GM21529 (cell line): Measurements from ENCODE around the gene TRIO.

ENCODE experiments used
- ATAC-seq: cut with Tn5 transposase; IDR thresholded peaks from one replicate; pipeline ENCODE4 v1.9.1; 2021; ENCODE audit not compliant: unreplicated experiment

TRIO gene

DNA sequence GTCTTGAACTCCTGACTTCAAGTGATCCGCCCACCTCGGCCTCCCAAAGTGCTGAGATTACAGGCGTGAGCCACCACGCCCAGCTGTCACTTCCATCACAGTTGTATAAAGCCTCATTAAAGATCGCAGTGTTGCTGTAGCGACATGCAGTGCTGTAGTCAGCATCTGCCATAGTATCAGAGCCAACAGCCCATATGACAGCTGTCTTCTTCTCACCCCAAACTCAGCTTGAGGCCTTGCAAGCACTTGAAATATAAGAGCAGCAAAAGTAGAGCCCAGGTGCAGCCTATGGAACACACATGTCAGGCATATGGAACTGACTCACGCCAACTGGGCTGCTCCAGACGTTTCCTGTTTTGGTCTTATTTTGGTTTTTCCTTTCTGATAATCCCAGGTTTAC is 167.8 kb downstream of the TRIO start:
- no peak for ATAC-seq

DNA sequence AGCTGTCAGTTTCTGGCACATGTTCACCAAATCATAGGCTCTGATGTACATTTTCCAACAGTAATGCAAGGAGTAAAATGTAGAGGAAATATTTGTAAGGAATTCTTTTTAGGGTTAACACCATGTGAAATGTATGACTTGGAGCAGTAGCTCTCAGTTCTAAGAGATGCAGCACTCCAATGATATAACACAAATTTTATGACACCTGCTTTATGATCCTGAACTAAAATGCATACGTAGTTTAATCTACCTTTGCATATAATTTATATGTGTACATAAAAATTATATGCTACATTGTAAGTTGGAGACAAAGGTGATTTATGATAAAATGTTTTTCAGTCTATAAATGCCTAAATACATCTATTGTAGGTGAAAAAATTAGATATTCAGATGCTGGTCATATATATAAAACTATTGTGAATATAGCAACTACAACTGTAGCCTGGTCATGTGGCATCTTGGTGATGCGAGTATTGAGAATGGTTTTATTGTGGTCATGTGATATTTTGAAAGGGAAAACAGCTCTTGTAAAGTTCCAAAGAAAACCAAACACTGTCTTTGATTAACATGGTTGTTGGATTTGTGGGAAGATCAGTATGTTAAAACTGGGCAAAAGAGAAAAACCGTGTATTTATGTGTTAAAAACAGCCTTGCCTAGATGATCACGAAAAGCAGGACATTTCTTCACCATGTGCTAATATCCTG is 171.0 kb downstream of the TRIO start:
- ATAC-seq = no peak

DNA sequence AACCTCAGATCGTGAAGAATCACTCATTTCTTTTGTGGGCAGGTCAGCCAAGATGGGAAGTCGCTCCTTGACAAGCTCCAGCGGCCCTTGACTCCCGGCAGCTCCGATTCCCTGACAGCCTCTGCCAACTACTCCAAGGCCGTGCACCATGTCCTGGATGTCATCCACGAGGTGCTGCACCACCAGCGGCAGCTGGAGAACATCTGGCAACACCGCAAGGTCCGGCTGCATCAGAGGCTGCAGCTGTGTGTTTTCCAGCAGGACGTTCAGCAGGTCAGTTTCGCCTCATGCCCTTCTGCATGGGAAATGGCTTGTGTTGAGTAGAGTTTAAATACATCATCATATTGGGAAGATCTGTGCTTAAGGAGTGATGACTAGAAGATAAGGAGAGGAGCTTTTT is 173.3 kb downstream of the TRIO start:
- ATAC-seq = no peak

- no peak for ATAC-seq
Observed at GRCh38 chr5:14319102-14319501, 176.0 kb downstream of the TRIO start.

DNA sequence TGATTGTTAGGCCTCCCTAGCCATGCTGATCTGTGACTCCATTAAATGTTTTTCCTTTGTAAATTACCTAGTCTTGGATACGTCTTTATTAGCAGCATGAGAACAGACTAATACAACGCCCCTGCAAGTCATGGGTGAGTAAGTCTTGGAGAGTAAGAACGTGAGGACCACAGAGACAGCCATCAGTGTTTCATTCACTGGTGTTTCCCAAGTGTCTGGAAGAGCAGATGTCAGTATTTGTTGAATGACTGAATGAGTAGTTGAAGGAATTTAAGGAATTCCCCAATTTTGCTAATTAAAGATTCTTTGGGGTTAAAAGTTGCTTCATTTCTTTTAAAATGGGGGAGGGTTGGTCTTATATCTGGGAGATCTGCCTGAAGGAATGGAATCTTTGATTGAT is 178.8 kb downstream of the TRIO start:
- ATAC-seq = no peak

GRCh38 chr5:14322437-14323187 is 179.5 kb downstream of the TRIO start:
- no peak for ATAC-seq

- ATAC-seq = no peak
Observed at GRCh38 chr5:14323466-14323865, 180.3 kb downstream of the TRIO start.

- no peak for ATAC-seq
Observed at GRCh38 chr5:14325369-14325768, 182.2 kb downstream of the TRIO start.

GRCh38 chr5:14326035-14326903 is 183.1 kb downstream of the TRIO start:
- no peak for ATAC-seq

- no peak for ATAC-seq
Observed at GRCh38 chr5:14327624-14328023, 184.5 kb downstream of the TRIO start.

GRCh38 chr5:14328144-14328543 is 185.0 kb downstream of the TRIO start:
- ATAC-seq = no peak

DNA sequence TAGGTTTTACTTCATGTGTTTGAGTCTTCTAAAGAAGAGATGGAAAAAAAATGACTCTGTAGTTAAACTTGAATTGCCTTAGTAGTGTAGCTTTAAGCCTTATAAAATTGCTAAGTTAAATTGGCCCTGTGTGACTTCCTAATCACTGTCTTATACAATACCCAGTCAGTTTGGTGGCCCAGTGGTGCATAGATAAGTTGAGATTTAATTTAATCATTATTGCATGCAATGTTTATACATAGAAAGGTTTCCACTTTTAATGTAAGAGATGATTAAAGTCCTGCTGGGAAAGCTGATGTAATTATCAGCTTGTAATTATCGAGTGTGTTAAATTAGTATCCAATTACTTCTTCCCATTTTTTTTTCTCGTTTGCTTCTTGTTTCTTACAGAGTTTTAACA is 187.1 kb downstream of the TRIO start:
- ATAC-seq = no peak

DNA sequence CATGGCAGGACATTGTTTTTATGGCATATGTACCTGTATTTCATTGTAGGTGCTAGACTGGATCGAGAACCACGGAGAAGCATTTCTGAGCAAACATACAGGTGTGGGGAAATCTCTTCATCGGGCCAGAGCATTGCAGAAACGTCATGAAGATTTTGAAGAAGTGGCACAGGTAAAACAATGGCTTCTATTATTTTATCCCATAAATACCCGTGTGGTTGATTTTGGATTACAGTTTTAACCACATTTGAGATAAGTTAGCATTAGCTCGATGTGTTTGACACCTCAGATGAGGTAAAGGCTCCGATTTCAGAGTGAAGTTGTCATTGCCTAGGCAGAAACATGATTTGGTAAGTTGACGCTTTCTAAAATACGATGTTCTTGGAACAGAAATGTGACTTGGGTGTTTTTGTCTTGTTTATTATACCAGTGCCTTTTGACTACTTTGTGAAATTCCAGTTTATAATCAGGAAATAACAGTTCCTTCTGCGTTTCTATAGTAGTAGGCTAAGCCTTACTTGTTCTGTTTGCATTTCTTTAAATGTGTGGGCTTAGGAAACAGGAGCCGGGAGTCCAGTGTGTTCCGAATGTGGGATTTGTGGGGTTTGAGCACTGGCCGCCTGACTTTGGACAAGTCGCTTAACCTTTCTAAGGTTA is 187.7 kb downstream of the TRIO start:
- no peak for ATAC-seq

DNA sequence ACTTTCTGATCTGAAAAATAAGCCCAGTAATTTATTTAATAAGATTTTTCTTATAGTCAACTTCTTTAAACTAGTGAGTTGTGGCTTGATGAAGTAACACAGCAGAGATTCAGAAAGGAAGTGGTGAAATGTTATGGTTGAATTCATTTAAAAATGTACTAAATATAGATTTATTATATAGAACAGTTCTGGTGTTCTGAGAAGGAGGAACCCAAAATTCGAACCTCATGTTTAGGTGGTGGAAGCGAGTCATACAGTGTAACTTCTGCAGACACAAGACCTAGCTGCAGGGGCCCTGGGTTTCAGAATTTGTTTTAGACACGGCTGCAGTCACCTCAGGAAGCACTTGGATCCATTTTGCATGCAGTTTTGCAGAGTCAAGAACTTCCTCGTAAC is 188.2 kb downstream of the TRIO start:
- peak; percentile 84 for ATAC-seq

- ATAC-seq = no peak
Observed at GRCh38 chr5:14332038-14332631, 189.0 kb downstream of the TRIO start.

DNA sequence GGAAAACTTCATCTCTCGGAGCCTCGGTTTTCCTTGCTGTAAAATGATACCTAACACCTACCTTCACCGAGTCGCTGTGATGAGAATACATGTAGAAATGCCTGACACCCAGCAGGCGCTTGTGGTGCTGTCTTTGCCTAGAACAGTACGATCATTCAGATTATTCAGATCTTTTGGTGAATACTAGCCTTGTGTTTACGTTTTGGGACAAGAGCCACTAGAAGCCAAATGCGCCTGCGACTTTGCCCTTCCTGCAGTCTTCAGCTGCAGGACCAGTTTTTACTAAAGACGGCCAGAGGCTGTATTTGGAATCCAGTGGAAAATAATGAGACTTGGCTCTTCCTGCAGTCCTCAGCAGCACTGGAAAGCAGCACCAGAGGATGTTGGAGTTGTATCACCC is 189.6 kb downstream of the TRIO start:
- no peak for ATAC-seq

- no peak for ATAC-seq
Observed at GRCh38 chr5:14337593-14337992, 194.5 kb downstream of the TRIO start.

DNA sequence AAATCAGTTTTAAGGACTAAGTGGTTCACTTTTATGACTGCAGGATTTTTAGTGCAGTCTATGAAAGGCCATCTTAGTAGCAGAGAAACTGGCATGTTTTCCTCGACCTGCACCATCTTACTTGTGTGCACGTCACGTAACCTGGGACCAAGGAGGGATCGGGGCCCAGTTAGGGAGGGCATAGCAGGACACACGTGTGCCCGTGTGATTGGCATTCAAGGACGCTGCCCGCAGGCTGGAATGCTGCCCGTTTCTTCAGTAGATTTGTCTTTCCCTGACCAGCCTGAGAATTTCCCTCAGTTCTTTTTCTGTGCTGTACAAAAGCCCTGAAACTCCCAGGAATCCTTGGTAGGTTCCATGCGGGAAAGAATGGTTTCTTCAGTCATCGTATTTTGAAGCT is 196.3 kb downstream of the TRIO start:
- ATAC-seq = no peak

GRCh38 chr5:14341571-14342230 is 198.6 kb downstream of the TRIO start:
- no peak for ATAC-seq

DNA sequence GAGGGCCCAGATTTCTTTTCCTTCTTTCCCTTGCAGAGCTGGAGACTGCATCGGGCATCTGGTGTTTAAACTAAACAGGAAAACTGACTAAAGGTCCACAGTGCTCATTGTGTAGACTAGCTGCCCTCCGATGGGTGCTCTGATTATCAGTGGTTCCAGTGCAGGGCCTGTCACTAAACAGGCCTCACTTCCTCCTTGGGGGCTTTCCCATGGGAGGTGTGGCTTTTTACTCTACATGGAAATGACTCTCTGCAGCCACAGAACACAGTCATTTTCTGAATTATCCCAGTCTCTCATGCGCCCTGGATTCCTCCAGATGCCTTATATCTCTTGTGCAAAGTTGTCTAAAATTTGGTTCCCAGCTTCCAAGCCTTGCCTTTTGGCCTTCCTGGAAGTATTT is 199.2 kb downstream of the TRIO start:
- ATAC-seq = peak; percentile 98
